Spleen (tissue), 11 donors: ENCODE results near the gene TUBA4B. TPM values are rescaled to one million over a fixed set of nuclear protein-coding genes. Genes with fewer than 3 reads are reported as not detected.

Experiments
- DNase-seq: peaks from one replicate; pipeline ENCODE4 v3.0.0-alpha.2; 2020
- H3K27ac ChIP-seq, 8 donors: fragments of 200-600 bp; sonication (generic) in 7 of 8; 1 replicate in 4 of 8; 2 replicates in 4 of 8; pipeline versions ENCODE4 v1.5.0 to v1.8.0; 2016 to 2021; ENCODE audit warnings: inconsistent platforms in 4 of 8, mild to moderate bottlenecking in 4 of 8, moderate library complexity in 1 of 8
- H3K27me3 ChIP-seq, 7 donors: fragments of 200-600 bp; sonication (generic) in 6 of 7; replicated peaks in 1 of 7; 1 replicate in 4 of 7; 2 replicates in 3 of 7; pipeline versions ENCODE4 v1.5.0 to v1.8.0; 2016 to 2021; ENCODE audit warnings: inconsistent platforms in 3 of 7, mild to moderate bottlenecking in 1 of 7
- H3K36me3 ChIP-seq, 6 donors: fragments of 200-600 bp; sonication (generic) in 5 of 6; 1 replicate in 4 of 6; 2 replicates in 2 of 6; pipeline versions ENCODE4 v1.5.0 to v1.8.0; 2016 to 2021; ENCODE audit warnings: inconsistent platforms in 2 of 6
- H3K4me1 ChIP-seq, 6 donors: fragments of 200-600 bp; sonication (generic) in 5 of 6; 1 replicate in 3 of 6; 2 replicates in 3 of 6; pipeline versions ENCODE4 v1.5.0 to v1.8.0; 2016 to 2021; ENCODE audit warnings: inconsistent platforms in 3 of 6
- H3K4me3 ChIP-seq, 8 donors: fragments of 200-600 bp; sonication (generic) in 7 of 8; 1 replicate in 4 of 8; 2 replicates in 4 of 8; pipeline versions ENCODE4 v1.5.0 to v1.8.0; 2016 to 2021; ENCODE audit warnings: inconsistent platforms in 4 of 8, mild to moderate bottlenecking in 4 of 8, moderate library complexity in 2 of 8
- H3K9me3 ChIP-seq, 8 donors: fragments of 200-600 bp; sonication (generic) in 7 of 8; 1 replicate in 4 of 8; 2 replicates in 4 of 8; pipeline versions ENCODE4 v1.5.0 to v1.8.0; 2016 to 2021; ENCODE audit warnings: inconsistent platforms in 4 of 8
- CTCF ChIP-seq, 11 experiments: fragments of 200-600 bp in 7 of 11; fragments of 450-650 bp in 4 of 11; sonication (generic) in 4 of 11; IDR thresholded peaks in 8 of 11; conservative IDR thresholded peaks in 3 of 11; 1 replicate in 7 of 11; 2 replicates in 4 of 11; pipeline versions ENCODE4 v1.4.0 to v1.8.0; 2016 to 2021; ENCODE audit warnings: antibody characterized with exemption in 11 of 11, inconsistent platforms in 4 of 11, mild to moderate bottlenecking in 1 of 11
- POLR2A ChIP-seq, 3 donors: fragments of 450-650 bp; IDR thresholded peaks; one replicate each; pipeline ENCODE4 v1.5.1; 2017; ENCODE audit warnings: antibody characterized with exemption in 3 of 3, mild to moderate bottlenecking in 1 of 3
- POLR2AphosphoS5 ChIP-seq, 3 donors: sonication (generic); formaldehyde crosslinking; IDR thresholded peaks; one replicate each; pipeline ENCODE4 v1.5.1; 2017; ENCODE audit warnings: antibody characterized with exemption in 3 of 3
- whole genome bisulfite sequencing, 5 donors: extraction: QIAGEN DNeasy Blood & Tissue Kit in 3 of 5; methylation state at CpG; one replicate each; pipeline versions ENCODE4 v1.1.5 to v1.1.7; 2013 to 2018; 5-methylcytosine and 5-hydroxymethylcytosine counted together
- intact Hi-C: fragments of 100-400 bp; cut with DNase I; formaldehyde crosslinking; loops from one replicate; pipeline ENCODE4 v1.15.0; 2023; ENCODE audit warnings: low total_unique reads
- polyA plus RNA-seq, 3 donors: library from polyadenylated mRNA; stranded (reverse); fragments of 200-250 nt; gene quantifications; one replicate each; pipeline ENCODE4 v1.2.1, GENCODE V29; 2013
- total RNA-seq, 7 donors: library from RNA; depleted of rRNA in 3 of 7; stranded (reverse); fragments of >200 nt in 3 of 7; fragmentation: NEBNext Ultra II Directional in 4 of 7; extraction: Animal tissue kit (Norgen Biotek cat#: 25700) in 4 of 7; gene quantifications; one replicate each; pipeline versions ENCODE4 v1.1.0 to v1.2.1, GENCODE V29; 2016 to 2021
- donor health status: healthy with polysubstance abuse.
- donor health status: DM: no; HTN: no; CAD: no; lungs with moderate emphysema.
- donor health status: DM: no; HTN: no; CAD: no.
- donor health status: Bipolar disorder and iron deficiency.
- donor health status: healthy.
- donor health status: DM: no; HTN: no; CAD: no.
- donor health status: DM: yes; HTN: yes; CAD: no.

Gene TUBA4B
- total and polyA plus RNA-seq, 10 donors, result not detected

DNA sequence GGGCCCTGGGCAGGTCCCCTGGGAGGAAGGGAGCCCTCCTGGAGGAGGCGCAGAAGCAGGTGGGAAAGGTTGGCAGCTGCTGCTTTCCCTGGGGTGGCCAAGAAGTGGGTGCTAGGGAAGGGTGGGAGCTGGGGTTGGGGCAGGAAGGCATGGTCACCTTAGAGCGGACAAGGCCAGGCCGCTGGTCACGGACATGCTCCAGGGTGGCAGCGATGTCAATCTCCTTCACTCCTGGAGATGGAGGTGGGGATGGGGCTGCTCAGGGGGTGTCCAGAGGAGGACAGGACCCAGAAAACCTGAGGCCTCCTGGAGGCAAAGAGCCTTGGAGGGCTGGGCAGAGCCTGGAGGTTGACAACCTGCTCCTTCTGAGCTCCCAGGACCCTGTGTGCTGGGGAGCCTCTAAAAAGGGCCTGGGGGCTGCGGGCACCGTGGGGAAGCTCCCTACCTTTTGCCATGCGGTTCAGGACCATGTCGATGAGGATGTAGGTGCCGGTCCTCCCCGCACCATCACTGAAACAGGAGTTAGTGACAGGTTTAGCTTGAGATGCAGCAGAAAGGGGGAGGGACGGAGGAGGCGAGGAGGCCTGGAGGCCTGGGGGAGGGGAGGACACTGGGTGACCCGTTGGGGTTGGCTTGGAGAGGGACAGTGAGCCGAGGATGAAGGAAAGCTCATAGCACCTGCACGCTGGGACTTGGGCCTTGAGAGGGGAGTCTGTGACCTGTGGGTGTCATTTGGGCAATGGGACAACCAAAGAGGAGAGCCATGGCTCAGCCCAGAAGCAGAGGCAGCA, 37.5 kb downstream of the TUBA4B start:
- H3K27ac ChIP-seq, result peak overlapping the region in 1 of 8 donors; percentile 60
- peaks cover 0 to 14% (median 6%) of the 10 kb centered on the region in 6 donors for H3K36me3 ChIP-seq
- no peak for DNase-seq
- WGBS, 5 donors, result 85 to 89% (median 86%) methylated on average over 16 of the region's 16 CpGs
- TF ChIP-seq CTCF (IDR thresholded peaks at IDR 0.05 in 8 of 11, conservative IDR thresholded peaks at IDR 0.05 in 3 of 11) (no peak), POLR2A (IDR thresholded peaks at IDR 0.05) (no peak), POLR2AphosphoS5 (IDR thresholded peaks at IDR 0.05) (no peak)
- intact Hi-C loops, result loop anchor here (5.0 kb wide), 1 partner anchor 128 kb away; the partner anchor contains the start of gene NHEJ1
- H3K27me3 ChIP-seq, result no peaks in the 10 kb centered on the region
- H3K9me3 ChIP-seq, result no peaks in the 10 kb centered on the region
- H3K4me3 ChIP-seq, result no peak overlapping the region
- H3K4me1 ChIP-seq, result peaks cover 0 to 35% (median 21%) of the 10 kb centered on the region in 6 donors

GRCh38 chr2:219291394-219291793, 38.4 kb downstream of the TUBA4B start:
- Histone ChIP-seq H3K4me1 (peaks cover 0 to 27% (median 18%) of the 10 kb centered on the region in 6 donors), H3K4me3 (no peak overlapping the region), H3K9me3 (no peaks in the 10 kb centered on the region), H3K27me3 (no peaks in the 10 kb centered on the region), H3K36me3 (peaks cover 0 to 6% (median 1%) of the 10 kb centered on the region in 6 donors), H3K27ac (no peak overlapping the region)
- DNase-seq, result no peak
- 65 to 83% (median 79%) methylated on average over 7 of the region's 7 CpGs for WGBS, 5 donors
- TF ChIP-seq POLR2A (IDR thresholded peaks at IDR 0.05), result no peak
- TF ChIP-seq CTCF (IDR thresholded peaks at IDR 0.05 in 8 of 11, conservative IDR thresholded peaks at IDR 0.05 in 3 of 11), result no peak
- no peak for TF ChIP-seq POLR2AphosphoS5 (IDR thresholded peaks at IDR 0.05)
- intact Hi-C loops, result loop anchor here (5.0 kb wide), 1 partner anchor 129 kb away; the partner anchor contains the start of gene NHEJ1

DNA sequence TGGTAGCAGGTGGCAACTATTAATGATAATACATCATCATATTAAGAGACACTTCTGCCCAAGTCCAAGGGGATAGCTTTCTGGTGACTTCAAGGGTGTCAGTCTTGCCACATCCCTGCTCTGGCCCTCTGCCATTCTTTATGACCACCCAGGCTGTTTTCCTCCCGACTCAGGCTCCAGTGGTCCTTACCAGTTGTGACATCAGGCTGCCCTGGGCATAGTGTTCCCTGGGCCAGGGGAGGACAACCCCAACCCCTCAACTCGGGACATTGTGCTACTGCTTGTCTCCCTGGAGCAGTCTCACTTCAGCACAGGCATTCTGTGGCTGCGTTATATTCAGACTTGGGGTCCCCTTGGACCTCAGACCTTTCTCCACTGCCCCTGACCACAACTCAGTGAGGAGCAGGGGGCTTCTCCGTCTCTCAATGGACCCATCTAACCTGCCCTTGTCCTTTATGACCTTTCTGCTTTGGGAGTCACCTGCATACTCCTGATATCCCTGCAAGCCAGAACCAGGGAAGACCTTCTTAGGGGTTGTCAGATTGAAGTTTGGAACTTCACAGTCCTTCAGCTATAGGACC, 39.0 kb downstream of the TUBA4B start:
- no peak for DNase-seq

More for the DNA sequence above, 39.0 kb downstream of the TUBA4B start:
- 69 to 85% (median 77%) methylated on average over 4 of the region's 4 CpGs for WGBS, 5 donors
- no peaks in the 10 kb centered on the region for H3K9me3 ChIP-seq
- intact Hi-C loops, result loop anchor here (5.0 kb wide), 1 partner anchor 130 kb away; the partner anchor contains the start of gene NHEJ1
- H3K4me1 ChIP-seq, result peaks cover 0 to 21% (median 15%) of the 10 kb centered on the region in 6 donors
- H3K36me3 ChIP-seq, result no peaks in the 10 kb centered on the region
- no peak overlapping the region for H3K4me3 ChIP-seq
- peaks cover 0 to 4% (median 0%) of the 10 kb centered on the region in 7 donors for H3K27me3 ChIP-seq
- H3K27ac ChIP-seq, result no peak overlapping the region
- no peak for TF ChIP-seq POLR2AphosphoS5 (IDR thresholded peaks at IDR 0.05)
- TF ChIP-seq POLR2A (IDR thresholded peaks at IDR 0.05), result no peak
- TF ChIP-seq CTCF (IDR thresholded peaks at IDR 0.05 in 8 of 11, conservative IDR thresholded peaks at IDR 0.05 in 3 of 11), result no peak
